DOHH2 (cell line): Measurements from ENCODE around the gene MARK3.

Experiments
- H3F3A ChIP-seq: fragments of 200-600 bp; sonication (generic), shearing (Covaris generic); 2 replicates; pipeline ENCODE4 v1.6.0; 2016; ENCODE audit warnings: antibody characterized with exemption, mild to moderate bottlenecking; ENCODE audit not compliant: control insufficient read depth, insufficient read depth
- H3K27ac ChIP-seq: fragments of 200-600 bp; sonication (generic); 2 replicates; pipeline ENCODE4 v1.5.1; 2014; ENCODE audit warnings: low read depth, mild to moderate bottlenecking, low read length, moderate library complexity
- H3K27me3 ChIP-seq: fragments of 200-600 bp; sonication (generic); 2 replicates; pipeline ENCODE4 v1.6.1; 2014; ENCODE audit warnings: mild to moderate bottlenecking, low read length, mixed read lengths; ENCODE audit not compliant: control insufficient read depth
- H3K36me3 ChIP-seq: fragments of 200-600 bp; sonication (generic); 2 replicates; pipeline ENCODE4 v1.6.1; 2014; ENCODE audit warnings: mild to moderate bottlenecking, low read length, moderate library complexity, mixed read lengths; ENCODE audit not compliant: control insufficient read depth
- H3K4me1 ChIP-seq: fragments of 200-600 bp; sonication (generic); 2 replicates; pipeline ENCODE4 v1.6.1; 2014; ENCODE audit warnings: mild to moderate bottlenecking, low read length, mixed read lengths; ENCODE audit not compliant: control insufficient read depth
- H3K4me2 ChIP-seq: fragments of 200-600 bp; sonication (generic); 2 replicates; pipeline ENCODE4 v1.6.0; 2014; ENCODE audit warnings: mild to moderate bottlenecking, low read length, moderate library complexity
- H3K4me3 ChIP-seq: fragments of 200-600 bp; sonication (generic); 2 replicates; pipeline ENCODE4 v1.5.1; 2014; ENCODE audit warnings: mild to moderate bottlenecking, low read length, mixed read lengths
- H3K79me2 ChIP-seq: fragments of 200-600 bp; sonication (generic); 2 replicates; pipeline ENCODE4 v1.6.1; 2014; ENCODE audit warnings: mild to moderate bottlenecking, low read length, mixed read lengths; ENCODE audit not compliant: control insufficient read depth
- H3K9me2 ChIP-seq: fragments of 200-600 bp; sonication (generic); replicated peaks from 2 replicates; pipeline ENCODE4 v1.6.1; 2014; ENCODE audit warnings: mild to moderate bottlenecking, low read length, mixed read lengths; ENCODE audit not compliant: control insufficient read depth
- H3K9me3 ChIP-seq: fragments of 200-600 bp; sonication (generic); 2 replicates; pipeline ENCODE4 v1.6.1; 2014; ENCODE audit warnings: antibody characterized with exemption, low read length, mixed read lengths; ENCODE audit not compliant: control insufficient read depth, insufficient read depth
- H4K20me1 ChIP-seq: fragments of 200-600 bp; sonication (generic); 2 replicates; pipeline ENCODE4 v1.6.0; 2014; ENCODE audit warnings: low read depth, mild to moderate bottlenecking, antibody characterized with exemption, low read length, moderate library complexity; ENCODE audit not compliant: control insufficient read depth, insufficient read depth
- CTCF ChIP-seq: fragments of 200-600 bp; sonication (generic); IDR thresholded peaks from one replicate; pipeline ENCODE4 v1.5.1; 2014; ENCODE audit warnings: antibody characterized with exemption, mild to moderate bottlenecking, low read depth, low read length; ENCODE audit not compliant: poor library complexity, severe bottlenecking
- EZH2phosphoT487 ChIP-seq: fragments of 200-600 bp; sonication (generic); IDR thresholded peaks from 2 replicates; pipeline ENCODE4 v1.6.1; 2017; ENCODE audit warnings: borderline replicate concordance, mild to moderate bottlenecking, antibody characterized with exemption, low read length, moderate library complexity, mixed read lengths

MARK3 gene

DNA sequence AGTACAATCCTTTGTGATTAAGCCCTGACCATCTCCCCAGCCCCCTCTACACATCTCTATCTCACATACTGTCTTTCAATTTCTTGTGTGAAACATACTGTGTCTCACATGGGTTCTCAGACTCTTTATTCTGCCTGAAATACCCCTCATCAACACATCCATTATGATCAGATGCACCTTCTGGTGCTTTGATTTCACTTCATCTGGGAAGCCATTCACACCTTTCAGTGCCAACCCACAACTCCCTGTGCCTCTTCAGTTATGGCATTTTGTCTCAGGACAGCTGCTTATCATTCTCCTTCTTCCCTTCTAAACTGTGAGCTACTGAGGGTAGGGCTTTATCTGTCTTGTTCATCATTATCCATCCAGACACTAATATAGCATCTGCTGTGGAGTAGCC, 78.6 kb downstream of the MARK3 start:
- Histone ChIP-seq H3K4me1 (no peaks in the 10 kb centered on the region), H4K20me1 (no peaks in the 10 kb centered on the region), H3K27me3 (no peaks in the 10 kb centered on the region), H3K36me3 (peaks cover 46% of the 10 kb centered on the region), H3K9me3 (no peaks in the 10 kb centered on the region), H3F3A (0 out of 2 replicates have a peak, but pooled peaks cover 2% of the 10 kb centered on the region), H3K4me3 (no peak overlapping the region), H3K27ac (no peak overlapping the region), H3K4me2 (no peak overlapping the region), H3K79me2 (no peaks in the 10 kb centered on the region), H3K9me2 (no peaks in the 10 kb centered on the region)
- TF ChIP-seq EZH2phosphoT487: no peak
- no peak for TF ChIP-seq CTCF

DNA sequence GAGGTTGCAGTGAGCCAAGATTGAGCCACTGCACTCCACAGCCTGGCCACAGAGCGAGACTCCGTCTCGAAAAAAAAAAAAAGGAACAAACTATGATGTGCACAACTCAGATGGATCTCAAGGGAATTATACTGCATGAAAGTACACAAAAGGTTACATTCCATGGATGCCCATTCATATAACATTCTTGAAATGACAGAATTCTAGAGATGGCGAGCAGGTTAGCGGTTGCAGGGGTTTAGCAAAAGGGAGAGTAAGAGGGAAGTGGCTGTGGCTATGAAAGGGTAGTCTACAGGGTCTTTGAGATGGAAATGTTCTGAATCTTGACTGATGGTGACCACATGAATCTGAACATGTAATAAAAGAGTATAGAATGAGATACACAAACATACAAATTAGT, 87.7 kb downstream of the MARK3 start:
- no peak overlapping the region for H3K4me3 ChIP-seq
- H3K36me3 ChIP-seq: peaks cover 48% of the 10 kb centered on the region

DNA sequence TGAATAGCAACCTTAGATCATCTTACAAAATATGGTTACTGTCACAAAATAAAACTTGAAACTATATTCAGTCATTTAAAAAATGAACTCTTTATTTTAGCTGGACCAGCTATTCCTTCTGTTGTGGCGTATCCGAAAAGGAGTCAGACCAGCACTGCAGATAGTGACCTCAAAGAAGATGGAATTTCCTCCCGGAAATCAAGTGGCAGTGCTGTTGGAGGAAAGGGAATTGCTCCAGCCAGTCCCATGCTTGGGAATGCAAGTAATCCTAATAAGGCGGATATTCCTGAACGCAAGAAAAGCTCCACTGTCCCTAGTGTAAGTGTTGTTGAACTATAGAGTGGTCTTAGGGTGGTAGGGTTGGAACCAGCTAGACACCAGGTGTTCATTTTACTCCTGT, 89.7 kb downstream of the MARK3 start:
- Histone ChIP-seq H3K9me3 (no peaks in the 10 kb centered on the region), H3K79me2 (no peaks in the 10 kb centered on the region), H3K27ac (no peak overlapping the region), H3K4me1 (peaks cover 8% of the 10 kb centered on the region), H4K20me1 (no peaks in the 10 kb centered on the region), H3K27me3 (no peaks in the 10 kb centered on the region), H3K4me3 (no peak overlapping the region), H3K4me2 (no peak overlapping the region), H3K9me2 (no peaks in the 10 kb centered on the region), H3K36me3 (peaks cover 49% of the 10 kb centered on the region), H3F3A (no peaks in the 10 kb centered on the region; the same call in 1 of the 2 replicates)
- TF ChIP-seq CTCF: no peak
- no peak for TF ChIP-seq EZH2phosphoT487

More for the DNA sequence above, 87.7 kb downstream of the MARK3 start:
- H4K20me1 ChIP-seq: no peaks in the 10 kb centered on the region
- no peaks in the 10 kb centered on the region for H3K27me3 ChIP-seq
- H3K79me2 ChIP-seq: no peaks in the 10 kb centered on the region
- H3K4me2 ChIP-seq: no peak overlapping the region
- no peaks in the 10 kb centered on the region for H3F3A ChIP-seq
- no peak overlapping the region for H3K27ac ChIP-seq
- TF ChIP-seq EZH2phosphoT487 (no peak), CTCF (no peak)
- H3K9me2 ChIP-seq: no peaks in the 10 kb centered on the region
- no peaks in the 10 kb centered on the region for H3K4me1 ChIP-seq
- H3K9me3 ChIP-seq: no peaks in the 10 kb centered on the region

- H3F3A ChIP-seq: peaks cover 5% of the 10 kb centered on the region
- H3K4me3 ChIP-seq: no peak overlapping the region
- H3K9me2 ChIP-seq: no peaks in the 10 kb centered on the region
- no peaks in the 10 kb centered on the region for H3K27me3 ChIP-seq
- no peak overlapping the region for H3K4me2 ChIP-seq
- no peaks in the 10 kb centered on the region for H4K20me1 ChIP-seq
- TF ChIP-seq CTCF (no peak), EZH2phosphoT487 (no peak)
- H3K27ac ChIP-seq: no peak overlapping the region
- H3K9me3 ChIP-seq: no peaks in the 10 kb centered on the region
- H3K36me3 ChIP-seq: peaks cover 49% of the 10 kb centered on the region
- no peaks in the 10 kb centered on the region for H3K79me2 ChIP-seq
- peaks cover 20% of the 10 kb centered on the region for H3K4me1 ChIP-seq
Observed at GRCh38 chr14:103476065-103476464, 90.8 kb downstream of the MARK3 start.
